ENCODE data around the gene ADAM15. TPM values are rescaled to one million over a fixed set of nuclear protein-coding genes. Genes with fewer than 3 reads are reported as not detected.

ADAM15 gene
- total RNA-seq, 1 experiment from 2014 or later: 187 TPM

DNA sequence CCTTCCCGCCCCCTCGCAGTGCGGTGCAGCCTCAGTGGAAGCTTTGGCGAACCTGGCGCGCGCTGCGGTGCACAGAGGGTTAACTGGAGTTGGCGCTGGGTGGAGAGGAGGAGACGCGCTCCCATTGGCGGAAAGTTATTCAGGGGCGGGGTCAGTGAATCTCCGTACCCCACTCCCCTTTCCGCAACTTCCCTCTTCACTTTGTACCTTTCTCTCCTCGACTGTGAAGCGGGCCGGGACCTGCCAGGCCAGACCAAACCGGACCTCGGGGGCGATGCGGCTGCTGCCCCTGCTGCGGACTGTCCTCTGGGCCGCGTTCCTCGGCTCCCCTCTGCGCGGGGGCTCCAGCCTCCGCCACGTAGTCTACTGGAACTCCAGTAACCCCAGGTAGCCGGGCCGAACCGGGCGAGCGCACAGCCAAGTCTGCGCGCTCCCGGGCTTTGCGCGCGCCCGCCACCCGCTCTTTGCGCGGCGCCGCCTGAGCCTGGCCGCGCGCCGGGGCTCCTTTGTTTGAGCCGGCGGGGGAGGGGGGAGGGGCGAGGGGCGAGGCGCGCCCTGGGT is 12.5 kb downstream of the ADAM15 start, which contains the start of gene EFNA4:
TSS of gene EFNA4 (plus strand) at position 191 of the 561 bp plus-strand sequence. CDS start at position 275, 84 bp downstream.
- POLR2A ChIA-PET (ENCODE audit: unreplicated experiment): interaction anchor here (0.6 to 0.7 kb wide), 3 partner anchors 65 to 92 kb away, joined by 3 to 6 read pairs (median 4); no protein-coding TSS in a partner anchor

DNA sequence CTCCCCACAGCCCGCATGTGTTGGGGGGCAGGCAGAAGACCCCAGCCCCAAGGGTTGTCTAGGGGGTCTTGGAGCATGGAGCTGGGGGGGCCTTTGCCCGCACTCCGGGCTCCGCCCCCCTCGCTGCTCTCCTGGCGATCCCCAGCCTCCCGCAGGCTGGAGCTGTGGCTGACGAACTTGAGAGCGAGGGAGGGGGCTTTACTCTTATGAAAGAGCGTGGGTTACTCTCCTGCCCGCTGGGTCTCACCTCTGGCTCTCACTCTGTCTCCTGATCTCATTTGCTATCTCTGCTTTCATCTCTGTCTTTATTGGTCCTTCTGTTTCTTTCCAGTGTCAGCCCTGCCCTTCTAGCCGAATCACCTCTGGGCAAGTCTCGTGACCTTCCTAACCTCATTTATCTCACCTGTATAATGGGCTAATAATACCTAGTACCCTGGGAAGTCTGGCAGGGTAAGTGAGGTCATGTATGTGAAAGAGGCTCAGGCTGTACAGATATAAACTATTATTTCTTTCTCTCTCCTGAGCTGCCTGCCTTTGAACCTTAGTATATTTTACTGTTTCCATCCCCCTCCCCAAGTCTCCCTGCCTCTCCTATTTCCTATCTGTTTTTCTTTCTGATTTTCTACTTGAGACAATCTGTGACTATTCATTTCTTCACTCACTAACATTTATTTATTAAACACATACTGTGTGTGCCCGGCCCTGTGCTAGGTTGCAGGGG is 13.2 kb downstream of the ADAM15 start:
- H4K20me1 ChIP-seq (ENCODE audit: insufficient read depth): peaks cover 7% of the 10 kb centered on the region
- peak overlapping the region; percentile 74 for H3K4me3 ChIP-seq
- no TSS peak for BruUV-seq (replicated peaks)
- peak in 1 of 2 experiments; percentile 53 for DNase-seq
- TF ChIP-seq EZH2 (IDR thresholded peaks at IDR 0.05; ENCODE audit: low read depth): no peak
- TF ChIP-seq, protein P1, sequence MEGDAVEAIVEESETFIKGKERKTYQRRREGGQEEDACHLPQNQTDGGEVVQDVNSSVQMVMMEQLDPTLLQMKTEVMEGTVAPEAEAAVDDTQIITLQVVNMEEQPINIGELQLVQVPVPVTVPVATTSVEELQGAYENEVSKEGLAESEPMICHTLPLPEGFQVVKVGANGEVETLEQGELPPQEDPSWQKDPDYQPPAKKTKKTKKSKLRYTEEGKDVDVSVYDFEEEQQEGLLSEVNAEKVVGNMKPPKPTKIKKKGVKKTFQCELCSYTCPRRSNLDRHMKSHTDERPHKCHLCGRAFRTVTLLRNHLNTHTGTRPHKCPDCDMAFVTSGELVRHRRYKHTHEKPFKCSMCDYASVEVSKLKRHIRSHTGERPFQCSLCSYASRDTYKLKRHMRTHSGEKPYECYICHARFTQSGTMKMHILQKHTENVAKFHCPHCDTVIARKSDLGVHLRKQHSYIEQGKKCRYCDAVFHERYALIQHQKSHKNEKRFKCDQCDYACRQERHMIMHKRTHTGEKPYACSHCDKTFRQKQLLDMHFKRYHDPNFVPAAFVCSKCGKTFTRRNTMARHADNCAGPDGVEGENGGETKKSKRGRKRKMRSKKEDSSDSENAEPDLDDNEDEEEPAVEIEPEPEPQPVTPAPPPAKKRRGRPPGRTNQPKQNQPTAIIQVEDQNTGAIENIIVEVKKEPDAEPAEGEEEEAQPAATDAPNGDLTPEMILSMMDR (conservative IDR thresholded peaks at IDR 0.05): no peak
- H3K27ac ChIP-seq: no peak overlapping the region
- peak overlapping the region; percentile 77 for H2AFZ ChIP-seq
- ChIA-PET CTCF (no interaction called here), POLR2A (ENCODE audit: unreplicated experiment) (interaction anchor here (0.6 to 0.7 kb wide), 3 partner anchors 64 to 646 kb away, joined by 3 to 5 read pairs (median 4); no protein-coding TSS in a partner anchor)
- peaks cover 24% of the 10 kb centered on the region; the same call in 1 of the 2 replicates for H3F3A ChIP-seq (ENCODE audit: insufficient read depth, low read depth)
- intact Hi-C loops (cut with micrococcal nuclease; ENCODE audit: unreplicated experiment): loop anchor here (5.0 kb wide), 2 partner anchors 397 to 507 kb away; partner anchors contain the start of gene UBE2Q1
- H3K9me3 ChIP-seq (ENCODE audit: insufficient read depth, low read depth): no peaks in the 10 kb centered on the region
- peak overlapping the region; percentile 80 for H3K4me2 ChIP-seq
- H3K9me2 ChIP-seq (ENCODE audit: insufficient read depth): no peaks in the 10 kb centered on the region
- H3K4me1 ChIP-seq (replicated peaks; ENCODE audit: insufficient read depth): peaks cover 10% of the 10 kb centered on the region
- H3K36me3 ChIP-seq (ENCODE audit: low read depth): no peaks in the 10 kb centered on the region; the same call in 1 of the 2 replicates
- H3K79me2 ChIP-seq (ENCODE audit: low read depth): peaks cover 13% of the 10 kb centered on the region
- no peaks in the 10 kb centered on the region for H3K27me3 ChIP-seq (ENCODE audit: insufficient read depth, low read depth)

More for the DNA sequence above, 12.5 kb downstream of the ADAM15 start, which contains the start of gene EFNA4:
- intact Hi-C loops (cut with micrococcal nuclease; ENCODE audit: unreplicated experiment): loop anchor here (1.0 to 5.0 kb wide), 3 partner anchors 21 to 506 kb away; partner anchors contain the start of gene UBE2Q1
- no peak for TF ChIP-seq EZH2 (IDR thresholded peaks at IDR 0.05; ENCODE audit: low read depth)
- TF ChIP-seq, protein P1 (conservative IDR thresholded peaks at IDR 0.05): no peak
- H4K20me1 ChIP-seq (ENCODE audit: insufficient read depth): peaks cover 7% of the 10 kb centered on the region
- peaks cover 24% of the 10 kb centered on the region; the same call in 1 of the 2 replicates for H3F3A ChIP-seq (ENCODE audit: insufficient read depth, low read depth)
- no peaks in the 10 kb centered on the region for H3K9me3 ChIP-seq (ENCODE audit: insufficient read depth, low read depth)
- no peaks in the 10 kb centered on the region for H3K9me2 ChIP-seq (ENCODE audit: insufficient read depth)
- H3K27me3 ChIP-seq (ENCODE audit: insufficient read depth, low read depth): no peaks in the 10 kb centered on the region
- H3K4me2 ChIP-seq: peak within 1 kb of the TSS; percentile 80
- BruUV-seq (replicated peaks): no TSS peak
- H3K36me3 ChIP-seq (ENCODE audit: low read depth): peaks cover 6% of the 10 kb centered on the region; the same call in 1 of the 2 replicates
- H3K4me1 ChIP-seq (replicated peaks; ENCODE audit: insufficient read depth): peaks cover 10% of the 10 kb centered on the region
- H3K27ac ChIP-seq: no peak within 1 kb of the TSS
- H3K79me2 ChIP-seq (ENCODE audit: low read depth): peaks cover 13% of the 10 kb centered on the region
- CTCF ChIA-PET: no interaction called here
- H2AFZ ChIP-seq: peak within 1 kb of the TSS; percentile 77
- H3K4me3 ChIP-seq: peak within 1 kb of the TSS; percentile 74
- peak; percentile 79 to 82 for DNase-seq

DNA sequence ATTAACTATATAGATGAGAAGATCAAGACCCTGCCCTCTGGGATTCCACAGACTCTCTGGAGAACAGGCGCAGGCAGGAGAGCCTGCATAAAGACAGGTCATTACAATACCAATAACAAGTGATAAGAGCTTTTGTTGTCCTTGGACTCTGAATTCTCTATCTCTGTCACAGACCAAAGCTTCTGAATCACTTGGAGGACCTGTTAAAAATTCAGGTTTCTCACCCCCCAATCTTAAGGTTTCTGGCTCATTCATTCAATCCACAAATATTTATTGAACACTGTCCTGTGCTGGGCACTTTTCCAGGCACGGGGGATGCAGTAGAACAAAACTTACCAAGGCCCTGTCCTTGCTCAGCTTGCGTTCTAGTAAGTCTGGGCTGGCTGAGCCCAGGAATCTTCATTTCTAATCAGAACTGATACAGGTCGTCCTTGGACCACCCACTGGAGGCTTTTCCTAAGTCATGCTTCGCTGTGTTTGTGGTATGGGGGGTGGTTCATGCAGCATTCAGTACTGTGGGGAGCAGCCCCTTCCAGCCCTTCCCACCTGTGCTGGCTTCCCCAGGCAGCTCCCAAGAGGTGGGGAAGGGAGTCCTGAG is 13.8 kb downstream of the ADAM15 start:
- Histone ChIP-seq H3K27me3 (ENCODE audit: insufficient read depth, low read depth) (no peaks in the 10 kb centered on the region), H3K9me2 (ENCODE audit: insufficient read depth) (no peaks in the 10 kb centered on the region), H3K4me3 (peak overlapping the region; percentile 74; the same call in 1 of the 2 replicates), H3K4me1 (replicated peaks; ENCODE audit: insufficient read depth) (peaks cover 10% of the 10 kb centered on the region), H4K20me1 (ENCODE audit: insufficient read depth) (peaks cover 7% of the 10 kb centered on the region), H3K27ac (no peak overlapping the region), H2AFZ (no peak overlapping the region), H3K9me3 (ENCODE audit: insufficient read depth, low read depth) (no peaks in the 10 kb centered on the region), H3K79me2 (ENCODE audit: low read depth) (peaks cover 13% of the 10 kb centered on the region), H3F3A (ENCODE audit: insufficient read depth, low read depth) (peaks cover 25% of the 10 kb centered on the region; the same call in 1 of the 2 replicates), H3K36me3 (ENCODE audit: low read depth) (no peaks in the 10 kb centered on the region), H3K4me2 (peak overlapping the region; percentile 80)
- no peak for TF ChIP-seq EZH2 (IDR thresholded peaks at IDR 0.05; ENCODE audit: low read depth)
- TF ChIP-seq, protein P1 (conservative IDR thresholded peaks at IDR 0.05): no peak
- ChIA-PET CTCF (no interaction called here), POLR2A (ENCODE audit: unreplicated experiment) (interaction anchor here (0.6 kb wide), 1 partner anchor 646 kb away, joined by 5 read pairs; no protein-coding TSS in a partner anchor)
- no peak for DNase-seq
- BruUV-seq (replicated peaks): TSS peak; percentile 51
- intact Hi-C loops (cut with micrococcal nuclease; ENCODE audit: unreplicated experiment): loop anchor here (5.0 kb wide), 2 partner anchors 398 to 508 kb away; partner anchors contain the start of gene UBE2Q1

All from PC-9 (cell line).